GM12878 (cell line): Measurements from ENCODE around the gene CFAP70.

Experiments used
- ATF2 ChIP-seq: IDR thresholded peaks from 2 replicates; pipeline ENCODE4 v1.6.1; 2012; ENCODE audit warnings: low read length, inconsistent platforms
- CBX5 ChIP-seq: sonication (generic); IDR thresholded peaks from 2 replicates; pipeline ENCODE4 v1.6.1; 2016; ENCODE audit warnings: low read depth, moderate library complexity, mild to moderate bottlenecking, inconsistent platforms
- CREB1 ChIP-seq: IDR thresholded peaks from 2 replicates; pipeline ENCODE4 v1.6.1; 2012; ENCODE audit warnings: low read depth, mild to moderate bottlenecking, inconsistent platforms
- DPF2 ChIP-seq: fragments of 450-650 bp; IDR thresholded peaks from 2 replicates; pipeline ENCODE4 v1.6.1; 2017; ENCODE audit warnings: mild to moderate bottlenecking
- E2F4 ChIP-seq: IDR thresholded peaks from 2 replicates; pipeline ENCODE4 v1.6.1; 2012; ENCODE audit warnings: low read depth, low read length, improper control_type of control experiment
- E2F8 ChIP-seq: fragments of 450-650 bp; IDR thresholded peaks from 2 replicates; pipeline ENCODE4 v1.6.1; 2018; ENCODE audit warnings: mild to moderate bottlenecking, low read depth, moderate library complexity; ENCODE audit not compliant: partially characterized antibody
- EZH2 ChIP-seq: IDR thresholded peaks from 2 replicates; pipeline ENCODE4 v1.6.1; 2012; ENCODE audit warnings: low read depth, mild to moderate bottlenecking, control low read depth, inconsistent platforms, low read length, borderline replicate concordance; ENCODE audit not compliant: control insufficient read depth
- KDM1A ChIP-seq: fragments of 200-600 bp; sonication (generic); IDR thresholded peaks from 2 replicates; pipeline ENCODE4 v1.6.1; 2016; ENCODE audit warnings: borderline replicate concordance
- NFXL1 ChIP-seq: fragments of 450-650 bp; IDR thresholded peaks from 2 replicates; pipeline ENCODE4 v1.6.1; 2017; ENCODE audit warnings: antibody characterized with exemption, mild to moderate bottlenecking, borderline replicate concordance
- POLR2A ChIP-seq: IDR thresholded peaks from 2 replicates; pipeline ENCODE4 v1.6.1; 2011; ENCODE audit warnings: low read depth, mild to moderate bottlenecking, low read length
- POLR2AphosphoS5 ChIP-seq: IDR thresholded peaks from 2 replicates; pipeline ENCODE4 v1.6.1; 2011; ENCODE audit warnings: mild to moderate bottlenecking, low read length, inconsistent platforms
- RAD21 ChIP-seq: IDR thresholded peaks from 2 replicates; pipeline ENCODE4 v1.6.1; 2011; ENCODE audit warnings: mild to moderate bottlenecking, low read depth, low read length, moderate library complexity; ENCODE audit not compliant: insufficient read depth
- ZBED1 ChIP-seq: IDR thresholded peaks from 2 replicates; pipeline ENCODE4 v1.6.1; 2016; ENCODE audit warnings: borderline replicate concordance
- TF ChIP-seq, protein P1 (sequence below), 3 experiments: IDR thresholded peaks in 2 of 3; conservative IDR thresholded peaks in 1 of 3; 2 replicates each; pipeline ENCODE4 v1.5.1; 2011; ENCODE audit warnings: low read depth in 3 of 3, low read length in 3 of 3, mild to moderate bottlenecking in 3 of 3, control low read depth in 2 of 3, moderate library complexity in 2 of 3, inconsistent platforms in 1 of 3, mixed read lengths in 1 of 3; ENCODE audit not compliant: control insufficient read depth in 2 of 3, insufficient read depth in 1 of 3; ENCODE audit errors: extremely low read depth in 1 of 3

GRCh38 chr10:73339436-73339835 is 19.2 kb downstream of the CFAP70 start:
- no peak for TF ChIP-seq RAD21
- no peak for TF ChIP-seq CBX5
- TF ChIP-seq, protein P1, sequence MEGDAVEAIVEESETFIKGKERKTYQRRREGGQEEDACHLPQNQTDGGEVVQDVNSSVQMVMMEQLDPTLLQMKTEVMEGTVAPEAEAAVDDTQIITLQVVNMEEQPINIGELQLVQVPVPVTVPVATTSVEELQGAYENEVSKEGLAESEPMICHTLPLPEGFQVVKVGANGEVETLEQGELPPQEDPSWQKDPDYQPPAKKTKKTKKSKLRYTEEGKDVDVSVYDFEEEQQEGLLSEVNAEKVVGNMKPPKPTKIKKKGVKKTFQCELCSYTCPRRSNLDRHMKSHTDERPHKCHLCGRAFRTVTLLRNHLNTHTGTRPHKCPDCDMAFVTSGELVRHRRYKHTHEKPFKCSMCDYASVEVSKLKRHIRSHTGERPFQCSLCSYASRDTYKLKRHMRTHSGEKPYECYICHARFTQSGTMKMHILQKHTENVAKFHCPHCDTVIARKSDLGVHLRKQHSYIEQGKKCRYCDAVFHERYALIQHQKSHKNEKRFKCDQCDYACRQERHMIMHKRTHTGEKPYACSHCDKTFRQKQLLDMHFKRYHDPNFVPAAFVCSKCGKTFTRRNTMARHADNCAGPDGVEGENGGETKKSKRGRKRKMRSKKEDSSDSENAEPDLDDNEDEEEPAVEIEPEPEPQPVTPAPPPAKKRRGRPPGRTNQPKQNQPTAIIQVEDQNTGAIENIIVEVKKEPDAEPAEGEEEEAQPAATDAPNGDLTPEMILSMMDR (IDR thresholded peaks at IDR 0.05 in 2 of 3, conservative IDR thresholded peaks at IDR 0.05 in 1 of 3; ENCODE audit: control insufficient read depth in 2 of 3, extremely low read depth in 1 of 3, insufficient read depth in 1 of 3, low read depth in 3 of 3, low read length in 3 of 3), result no peak
- no peak for TF ChIP-seq KDM1A
- TF ChIP-seq EZH2, result no peak
- TF ChIP-seq E2F8, result no peak
- TF ChIP-seq POLR2A, result no peak
- no peak for TF ChIP-seq E2F4
- TF ChIP-seq ATF2, result no peak
- no peak for TF ChIP-seq DPF2
- TF ChIP-seq ZBED1, result no peak
- no peak for TF ChIP-seq CREB1
- TF ChIP-seq POLR2AphosphoS5, result no peak
- no peak for TF ChIP-seq NFXL1
